ENCODE data around the gene CCDC24.

- TF ChIP-seq CTCF (IDR thresholded peaks at IDR 0.05; ENCODE audit: extremely low read depth in 1 of 2, insufficient read depth in 1 of 2, low read depth in 1 of 2, low read length in 2 of 2) (no peak), GATA2 (IDR thresholded peaks at IDR 0.05; ENCODE audit: insufficient read depth, insufficient read length, low read depth, low read length) (no peak), POLR2AphosphoS5 (IDR thresholded peaks at IDR 0.05; ENCODE audit: insufficient read depth, low read depth, low read length) (no peak), POLR2A (IDR thresholded peaks at IDR 0.05; ENCODE audit: low read depth, low read length) (no peak), JUN (IDR thresholded peaks at IDR 0.05; ENCODE audit: borderline replicate concordance, insufficient read depth, insufficient read length, low read depth) (no peak), FOS (IDR thresholded peaks at IDR 0.05; ENCODE audit: borderline replicate concordance, insufficient read depth, low read length) (no peak)
- TF ChIP-seq, protein P1, sequence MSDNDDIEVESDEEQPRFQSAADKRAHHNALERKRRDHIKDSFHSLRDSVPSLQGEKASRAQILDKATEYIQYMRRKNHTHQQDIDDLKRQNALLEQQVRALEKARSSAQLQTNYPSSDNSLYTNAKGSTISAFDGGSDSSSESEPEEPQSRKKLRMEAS (IDR thresholded peaks at IDR 0.05; ENCODE audit: insufficient read depth, insufficient read length) = no peak
Measured at GRCh38 chr1:43978264-43978550, 13.2 kb upstream of the CCDC24 start.

Measured in endothelial cell of umbilical vein (primary cell).